Activated T-cell treated with anti-CD3 and anti-CD28 coated beads for 24 hours (primary cell): ENCODE measurements around the gene PPM1M.

Experiments
- DNase-seq: peaks from one replicate; pipeline ENCODE4 v3.0.0-alpha.2; 2020; ENCODE audit warnings: low read depth

PPM1M gene

GRCh38 chr3:52216585-52217408, 28.8 kb upstream of the PPM1M start:
- DNase-seq, result peak; percentile 40

DNA sequence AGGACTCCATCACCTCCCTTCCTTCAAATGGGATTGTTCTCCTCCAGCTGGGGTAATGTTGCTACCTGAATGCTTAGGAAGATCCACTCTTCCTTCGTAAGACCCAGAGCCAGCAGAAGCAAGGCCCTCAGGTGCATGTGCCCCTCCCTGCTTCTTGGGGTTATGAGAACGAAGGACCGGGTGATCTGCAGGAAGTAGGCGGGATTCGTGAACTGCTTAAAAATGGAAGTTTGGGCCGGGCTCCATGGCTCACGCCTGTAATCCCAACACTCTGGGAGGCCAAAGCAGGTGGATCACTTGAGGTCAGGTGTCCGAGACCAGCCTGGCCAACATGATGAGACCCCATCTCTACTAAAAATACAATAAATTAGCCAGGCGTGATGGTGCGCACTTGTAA, 28.2 kb upstream of the PPM1M start:
- no peak for DNase-seq

GRCh38 chr3:52218026-52218425, 27.5 kb upstream of the PPM1M start:
- no peak for DNase-seq

- DNase-seq, result no peak
Observed at GRCh38 chr3:52218454-52218853, 27.1 kb upstream of the PPM1M start.

DNA sequence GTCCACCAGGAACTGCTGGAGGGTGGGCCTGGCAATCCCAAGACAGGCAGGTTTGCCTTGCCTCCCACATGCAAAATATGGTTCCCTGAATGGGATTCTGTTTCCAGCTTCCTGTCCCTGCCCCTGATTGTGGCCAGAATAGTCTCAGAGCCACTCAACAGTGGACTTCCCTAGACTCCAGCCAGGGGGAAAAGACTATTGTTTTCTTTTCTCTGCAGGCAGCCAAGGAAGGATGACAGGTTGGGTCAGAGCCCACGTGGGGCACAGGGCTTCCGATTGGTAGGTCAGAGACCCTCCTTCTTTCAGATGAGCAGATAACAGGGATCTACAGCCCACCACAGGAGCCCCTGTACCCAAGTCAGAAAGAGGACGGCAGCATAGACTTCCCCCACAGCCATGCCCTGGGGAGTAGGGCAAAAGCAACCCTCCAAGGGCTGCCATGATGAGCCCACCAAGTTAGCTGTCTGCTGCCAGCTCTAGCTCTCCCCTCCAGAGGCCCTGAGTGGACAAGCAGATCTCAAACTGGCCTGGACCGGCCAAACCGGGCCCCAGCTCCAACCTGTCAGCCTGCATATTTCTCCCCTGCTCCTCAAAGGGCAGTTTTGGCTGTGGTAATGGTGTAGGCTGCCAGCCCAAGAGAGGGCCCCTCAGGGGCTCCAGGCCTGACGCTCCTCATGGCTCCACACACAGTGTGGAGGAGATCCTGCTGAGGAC, 26.5 kb upstream of the PPM1M start:
- DNase-seq, result no peak

DNA sequence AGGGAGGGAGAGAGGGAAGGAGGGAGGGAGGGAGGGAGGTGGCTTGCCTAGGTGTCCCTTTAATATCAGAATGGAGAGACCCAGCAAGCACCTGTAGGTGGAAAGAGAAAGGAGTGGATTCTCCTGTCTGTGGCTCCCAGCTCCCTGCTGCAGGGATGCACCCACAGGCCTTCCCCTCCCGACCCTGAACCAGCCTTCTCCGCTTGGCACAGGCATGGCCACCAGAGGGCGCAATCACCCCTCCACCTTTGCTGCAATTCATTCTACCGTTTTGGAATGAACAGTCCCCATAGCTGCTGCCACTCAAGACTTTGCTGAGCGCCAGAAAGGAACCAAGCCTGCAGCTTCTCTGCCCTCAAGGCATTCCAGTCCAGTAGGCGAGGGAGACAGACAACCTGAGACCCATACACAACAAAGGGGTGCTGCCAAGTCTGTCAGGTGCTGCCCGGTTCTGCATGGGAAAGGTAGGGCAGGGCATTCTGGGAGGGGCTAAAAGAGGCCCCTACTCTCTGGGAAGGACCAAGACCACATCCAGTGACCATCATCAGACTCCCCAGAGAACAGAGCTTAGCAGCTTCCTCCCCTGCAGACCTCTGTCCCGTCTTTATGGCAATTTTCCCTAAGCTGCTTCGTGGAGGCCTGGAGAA, 25.1 kb upstream of the PPM1M start:
- peak; percentile 84 for DNase-seq

GRCh38 chr3:52221141-52221562, 24.4 kb upstream of the PPM1M start:
- DNase-seq, result no peak

DNA sequence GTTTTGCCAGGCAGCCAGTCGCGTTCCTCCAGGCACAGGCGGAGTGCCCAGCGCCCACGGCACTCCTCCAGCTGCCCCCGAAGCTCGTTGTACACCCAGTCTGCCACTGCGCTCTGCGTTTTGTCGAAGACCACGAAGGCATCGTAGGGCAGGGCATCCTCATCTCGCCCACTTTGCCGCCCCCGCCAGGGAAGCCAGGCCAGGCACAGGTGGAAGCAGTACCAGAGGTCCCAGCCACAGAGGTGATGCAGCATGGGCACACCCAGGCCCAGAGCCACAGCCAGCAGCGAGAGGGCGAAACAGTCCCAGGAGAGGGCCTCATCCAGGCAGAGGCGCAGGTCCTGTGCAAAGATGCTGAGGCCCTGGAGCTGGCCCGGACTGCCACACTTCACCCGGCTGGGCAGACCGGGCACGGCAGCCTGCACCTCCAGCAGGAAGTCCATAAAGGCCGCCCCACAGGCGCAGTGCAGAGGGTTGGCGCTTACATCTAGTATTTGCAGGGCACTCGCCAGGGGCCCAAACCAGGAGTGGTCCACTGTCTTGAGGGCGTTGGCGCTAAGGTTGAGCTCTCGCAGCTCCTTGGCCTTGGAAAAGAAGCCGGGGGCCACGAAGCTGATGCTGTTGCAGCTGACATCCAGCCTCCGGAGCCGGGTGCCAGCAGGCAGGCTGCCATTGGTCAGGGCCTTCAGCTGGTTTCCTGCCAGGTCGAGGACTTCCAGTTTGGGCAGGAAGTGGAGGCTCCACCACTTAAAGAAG, 23.8 kb upstream of the PPM1M start:
- no peak for DNase-seq

GRCh38 chr3:52222319-52223221, 23.0 kb upstream of the PPM1M start:
- DNase-seq, result no peak

DNA sequence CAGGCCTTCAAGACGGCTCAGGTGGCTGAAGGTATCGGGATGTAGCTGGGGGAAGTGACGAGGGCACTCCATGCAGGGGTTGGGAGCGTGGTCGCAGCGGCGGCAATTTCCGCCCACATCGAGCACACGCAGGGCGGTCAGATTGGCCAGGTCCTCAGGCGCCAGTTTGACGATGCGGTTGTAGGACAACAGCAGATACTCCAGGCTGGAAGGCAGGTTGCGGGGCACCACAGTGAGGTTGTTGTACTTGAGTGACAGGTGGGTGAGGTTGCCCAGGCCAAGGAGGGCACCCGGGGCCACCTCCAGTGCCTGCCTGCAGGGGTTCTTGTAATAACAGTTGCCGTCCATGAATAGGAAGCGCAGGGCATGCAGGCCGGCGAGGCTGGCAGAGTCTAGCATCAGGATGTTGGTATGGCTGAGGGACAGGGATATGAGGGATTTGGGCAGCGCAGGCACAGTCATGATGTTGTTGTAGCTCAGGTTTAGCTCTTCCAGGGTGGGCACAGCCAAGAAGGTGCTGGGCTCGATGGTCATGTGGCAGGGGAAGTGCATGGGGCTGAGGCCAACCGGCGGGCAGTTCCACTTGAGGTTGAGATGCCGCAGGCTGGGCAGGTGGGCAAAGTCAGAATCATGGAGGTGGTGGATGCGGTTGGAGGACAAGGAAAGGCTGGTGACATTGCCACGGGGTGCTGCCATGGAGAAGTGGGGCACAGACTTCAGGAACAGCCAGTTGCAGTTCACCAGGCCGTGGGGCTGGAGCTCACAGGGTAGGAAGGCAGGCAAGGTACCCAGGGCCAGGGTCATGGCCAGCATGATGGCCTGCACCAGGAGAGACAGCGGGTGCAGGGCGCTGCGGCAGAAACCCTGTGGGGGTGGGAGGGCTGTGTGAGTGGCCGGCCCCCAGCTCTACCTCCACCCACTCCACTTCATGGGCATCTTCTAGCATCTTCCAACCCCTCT, 21.8 kb upstream of the PPM1M start:
- DNase-seq, result no peak

DNA sequence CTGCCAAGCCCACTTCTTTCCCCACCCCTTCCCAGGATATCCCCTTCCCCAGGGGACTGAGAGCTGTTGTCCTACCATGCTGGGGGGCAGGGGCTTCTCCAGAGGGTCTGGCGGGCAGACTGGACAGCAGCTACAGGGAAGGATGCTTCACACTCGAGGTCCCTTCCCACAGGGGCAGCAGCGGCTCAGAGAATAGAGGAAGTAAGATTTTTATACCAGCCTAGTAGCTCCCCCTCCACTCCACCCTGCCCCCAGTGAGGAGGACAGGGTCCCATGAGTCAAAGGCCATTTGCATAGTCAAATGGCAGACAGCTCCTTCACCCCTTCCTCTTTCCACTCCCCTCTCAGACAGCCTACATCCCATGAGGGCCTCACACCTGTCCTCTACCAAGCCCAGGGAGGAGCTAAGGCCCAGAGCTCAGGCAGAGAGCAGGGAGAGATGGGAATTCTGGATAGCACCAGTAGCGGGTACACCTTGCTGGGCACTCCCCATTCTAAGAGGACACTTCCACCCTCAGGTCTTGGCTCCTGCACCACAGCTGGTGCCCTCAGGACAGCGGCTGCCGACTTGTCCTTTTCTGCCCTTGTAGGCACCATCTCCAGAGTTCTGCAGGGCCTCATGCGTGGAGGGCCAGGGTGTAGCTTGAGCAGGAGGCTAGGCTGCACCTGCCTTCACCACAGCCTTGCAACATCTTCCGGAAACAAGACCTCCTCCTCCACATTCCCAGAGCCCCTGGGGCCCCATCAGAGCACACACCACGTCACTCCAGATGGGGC, 19.9 kb upstream of the PPM1M start, which contains the start of gene TLR9:
Gene TLR9, minus strand, starts transcription at position 194 of the 777 bp plus-strand sequence. Its CDS starts 116 bp downstream, at position 78.
- no peak for DNase-seq

- no peak for DNase-seq
Observed at GRCh38 chr3:52226229-52226817, 19.2 kb upstream of the PPM1M start.

DNA sequence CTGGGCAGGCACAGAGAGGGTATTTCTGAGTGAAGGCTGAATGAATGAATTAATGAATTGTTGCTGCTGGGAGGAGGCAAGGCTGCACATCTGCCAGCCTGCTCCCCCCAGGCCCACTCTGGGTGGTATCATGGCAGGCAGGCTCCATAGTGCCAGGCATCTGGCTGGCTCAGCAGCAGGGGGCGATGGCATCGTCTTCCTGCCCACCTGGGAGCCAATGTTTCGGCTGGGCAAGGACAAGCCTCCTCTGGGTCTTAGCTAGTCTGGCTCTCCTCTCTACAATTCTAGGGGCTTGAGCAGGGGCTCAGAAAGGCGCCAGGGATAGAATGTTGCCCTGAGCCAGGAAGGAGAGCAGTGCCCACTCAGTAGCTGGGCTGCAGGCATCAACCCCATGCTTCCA, 18.4 kb upstream of the PPM1M start:
- DNase-seq, result no peak

GRCh38 chr3:52227766-52228165, 17.8 kb upstream of the PPM1M start:
- no peak for DNase-seq

GRCh38 chr3:52228266-52228665, 17.3 kb upstream of the PPM1M start:
- no peak for DNase-seq

- no peak for DNase-seq
Observed at GRCh38 chr3:52228751-52229291, 16.7 kb upstream of the PPM1M start.

DNA sequence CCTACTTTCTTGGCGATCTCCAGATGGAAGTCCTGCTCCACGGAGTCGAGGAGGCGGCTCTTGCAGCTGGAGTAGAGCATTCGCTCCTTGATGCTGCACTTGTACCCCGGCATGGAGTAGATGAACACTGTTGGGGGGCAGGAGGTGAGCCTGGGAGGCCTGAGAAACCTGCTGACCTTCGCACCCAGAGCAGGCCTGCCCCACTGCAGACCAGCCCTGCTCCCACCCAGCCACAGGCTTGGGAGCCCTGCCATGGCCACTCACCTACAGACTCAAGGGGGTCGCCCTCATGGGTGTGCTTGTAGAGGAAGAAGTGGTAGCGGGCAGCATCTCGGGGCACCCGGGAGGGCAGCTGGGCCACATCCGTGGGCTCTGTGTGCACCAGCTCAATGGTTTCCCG, 15.9 kb upstream of the PPM1M start:
- DNase-seq, result no peak

GRCh38 chr3:52230461-52230860, 15.1 kb upstream of the PPM1M start:
- DNase-seq, result no peak
